Thoracic aorta (tissue), 2 donors: Measurements from ENCODE around the gene CNIH2. TPM values are rescaled to one million over a fixed set of nuclear protein-coding genes. Genes with fewer than 3 reads are reported as not detected.
"Not testable (repeated sequence)": the region's sequence is repeated elsewhere in the genome, so short reads cannot be mapped to it uniquely, and the experiment has no call there.

ENCODE experiments used
- ATAC-seq: fragments of 150-250 bp; one replicate; pipeline ENCODE4 v1.8.0; 2017; ENCODE audit warnings: low read depth; ENCODE audit not compliant: insufficient number of reproducible peaks, low FRiP score
- DNase-seq: peaks from one replicate; pipeline ENCODE4 v3.0.0-alpha.2; 2020; ENCODE audit warnings: low spot score
- H3K27ac ChIP-seq, 2 donors: fragments of 200-600 bp; sonication (generic); 1 replicate in 1 of 2; 2 replicates in 1 of 2; pipeline ENCODE4 v1.5.1; 2016; ENCODE audit warnings: mild to moderate bottlenecking in 2 of 2, moderate library complexity in 2 of 2
- H3K27me3 ChIP-seq: fragments of 200-600 bp; sonication (generic); replicated peaks from 2 replicates; pipeline ENCODE4 v1.6.0; 2016; ENCODE audit warnings: mild to moderate bottlenecking; ENCODE audit not compliant: insufficient read depth
- H3K36me3 ChIP-seq: fragments of 200-600 bp; sonication (generic); one replicate; pipeline ENCODE4 v1.5.1; 2016
- H3K4me1 ChIP-seq, 2 donors: fragments of 200-600 bp; sonication (generic); 1 replicate in 1 of 2; 2 replicates in 1 of 2; pipeline versions ENCODE4 v1.5.1 to v1.6.0; 2016; ENCODE audit warnings: low read depth in 2 of 2, mild to moderate bottlenecking in 1 of 2; ENCODE audit not compliant: control insufficient read depth in 1 of 2
- H3K4me3 ChIP-seq: fragments of 200-600 bp; sonication (generic); 2 replicates; pipeline ENCODE4 v1.5.1; 2016; ENCODE audit warnings: mild to moderate bottlenecking
- H3K9me3 ChIP-seq: fragments of 200-600 bp; sonication (generic); 2 replicates; pipeline ENCODE4 v1.5.1; 2016
- CTCF ChIP-seq: fragments of 200-600 bp; sonication (generic); IDR thresholded peaks from one replicate; pipeline ENCODE4 v1.5.1; 2019; ENCODE audit warnings: antibody characterized with exemption
- total RNA-seq, 2 donors: library from RNA; depleted of rRNA; stranded (reverse); fragments of >200 nt; gene quantifications; one replicate each; pipeline versions ENCODE4 v1.1.0 to v1.2.3, GENCODE V29; 2016

CNIH2 gene
- total RNA-seq, 2 donors from 2014 or later: not detected

DNA sequence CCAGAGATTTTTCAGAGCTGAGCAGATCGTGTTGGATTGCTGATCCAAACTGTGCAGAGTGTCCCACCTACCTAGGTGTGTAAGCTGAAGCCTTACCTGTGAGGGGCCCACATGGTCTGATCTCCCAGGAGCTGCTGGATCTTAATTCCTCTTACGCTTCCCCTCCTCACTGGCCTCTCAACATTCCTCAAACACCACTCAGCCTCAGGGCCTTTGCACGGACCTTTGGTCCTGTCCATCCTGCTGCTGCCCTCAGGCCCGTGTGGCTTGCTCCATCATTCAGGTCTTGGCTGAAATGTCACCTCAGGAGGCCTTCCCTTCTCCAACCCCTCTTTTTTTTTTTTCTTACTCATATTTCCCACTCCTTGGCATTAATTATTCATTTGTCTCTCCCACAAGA, 30.7 kb upstream of the CNIH2 start:
- H3K36me3 ChIP-seq: peaks cover 18% of the 10 kb centered on the region
- H3K27me3 ChIP-seq: no peaks in the 10 kb centered on the region
- no peak for TF ChIP-seq CTCF
- H3K4me3 ChIP-seq: no peak overlapping the region
- ATAC-seq (no peak), DNase-seq (no peak)
- no peaks in the 10 kb centered on the region for H3K9me3 ChIP-seq
- no peaks in the 10 kb centered on the region for H3K4me1 ChIP-seq
- H3K27ac ChIP-seq: no peak overlapping the region

- TF ChIP-seq CTCF: no peak
- Histone ChIP-seq H3K27me3 (no peaks in the 10 kb centered on the region), H3K27ac (no peak overlapping the region), H3K36me3 (peaks cover 13% of the 10 kb centered on the region), H3K4me1 (no peaks in the 10 kb centered on the region), H3K9me3 (no peaks in the 10 kb centered on the region), H3K4me3 (no peak overlapping the region)
- ATAC-seq (no peak), DNase-seq (no peak)
These were observed 30.2 kb upstream of the CNIH2 start for GRCh38 chr11:66247801-66248200.

GRCh38 chr11:66248903-66249302, 29.1 kb upstream of the CNIH2 start:
- ATAC-seq (no peak), DNase-seq (no peak)
- Histone ChIP-seq H3K27ac (no peak overlapping the region), H3K4me3 (no peak overlapping the region), H3K9me3 (no peaks in the 10 kb centered on the region), H3K36me3 (peaks cover 12% of the 10 kb centered on the region), H3K27me3 (no peaks in the 10 kb centered on the region), H3K4me1 (no peaks in the 10 kb centered on the region)
- TF ChIP-seq CTCF: no peak

DNA sequence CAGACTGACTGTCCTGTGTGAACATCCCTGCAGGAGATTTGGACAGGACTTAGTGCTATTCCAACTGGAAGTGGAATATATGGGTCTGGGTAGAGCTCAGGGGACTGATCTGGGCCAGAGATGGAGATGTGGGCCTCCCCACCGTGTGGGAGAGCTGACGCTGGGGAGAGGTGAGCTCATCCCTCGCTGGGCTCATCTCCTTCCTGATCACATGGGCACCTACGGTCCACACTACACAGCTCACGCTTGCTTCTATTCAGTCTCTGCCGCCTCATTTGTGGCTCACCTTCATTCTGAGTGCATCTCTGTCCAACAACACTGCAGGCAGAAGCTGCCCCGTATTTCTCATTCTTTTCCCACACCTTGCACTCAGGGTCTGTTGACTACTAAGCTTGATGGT, 26.2 kb upstream of the CNIH2 start:
- Histone ChIP-seq H3K27me3 (no peaks in the 10 kb centered on the region), H3K9me3 (no peaks in the 10 kb centered on the region), H3K36me3 (peaks cover 8% of the 10 kb centered on the region), H3K27ac (no peak overlapping the region), H3K4me1 (peaks cover 0 to 6% of the 10 kb centered on the region in 2 donors), H3K4me3 (no peak overlapping the region)
- no peak for TF ChIP-seq CTCF
- DNase-seq (no peak), ATAC-seq (no peak)

DNA sequence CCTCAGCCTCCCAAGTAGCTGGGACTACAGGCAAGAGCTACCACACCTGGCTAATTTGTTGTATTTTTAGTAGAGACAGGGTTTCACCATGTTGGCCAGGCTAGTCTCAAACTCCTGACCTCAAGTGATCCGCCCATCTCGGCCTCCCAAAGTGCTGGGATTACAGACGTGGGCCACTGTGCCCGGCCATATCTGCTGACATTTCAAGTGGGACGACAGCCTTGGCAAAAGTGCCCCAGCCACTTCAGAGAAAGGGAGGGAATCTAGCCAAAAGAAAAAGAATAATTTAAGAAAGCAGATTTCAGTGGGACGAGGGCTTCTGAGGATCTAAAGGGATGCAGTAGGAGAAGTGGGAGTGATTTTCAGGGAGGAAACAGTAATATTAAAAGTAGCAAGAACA, 24.9 kb upstream of the CNIH2 start:
- H3K36me3 ChIP-seq, ATAC-seq, H3K4me1 ChIP-seq: not testable (repeated sequence)

GRCh38 chr11:66258473-66258893, 19.5 kb upstream of the CNIH2 start:
- peaks cover 5 to 19% of the 10 kb centered on the region in 2 donors for H3K4me1 ChIP-seq
- TF ChIP-seq CTCF: no peak
- ATAC-seq (no peak), DNase-seq (no peak)
- H3K36me3 ChIP-seq: peaks cover 22% of the 10 kb centered on the region
- peak overlapping the region; percentile 72 to 76 for H3K27ac ChIP-seq
- peak overlapping the region; percentile 98 for H3K4me3 ChIP-seq
- H3K27me3 ChIP-seq: no peaks in the 10 kb centered on the region
- H3K9me3 ChIP-seq: no peaks in the 10 kb centered on the region

More for the DNA sequence above, 24.9 kb upstream of the CNIH2 start:
- H3K27ac ChIP-seq, H3K27me3 ChIP-seq, DNase-seq, H3K4me3 ChIP-seq, H3K9me3 ChIP-seq: not testable (repeated sequence)
